Nephron (organoid): Measurements from ENCODE around the gene FOXN4.

ENCODE experiments used
- H3K27ac Mint-ChIP-seq, 3 experiments: 2 replicates each; pipeline ENCODE4 v1.8.0; 2020; ENCODE audit warnings: mixed read lengths in 3 of 3, mild to moderate bottlenecking in 2 of 3, moderate library complexity in 1 of 3
- H3K27me3 Mint-ChIP-seq: 2 replicates; pipeline ENCODE4 v1.8.0; 2021; ENCODE audit warnings: low read depth, mild to moderate bottlenecking, moderate library complexity, mixed read lengths
- H3K36me3 Mint-ChIP-seq: 2 replicates; pipeline ENCODE4 v1.8.0; 2020; ENCODE audit warnings: low read depth, mixed read lengths
- H3K4me1 Mint-ChIP-seq: 2 replicates; pipeline ENCODE4 v1.8.0; 2020; ENCODE audit warnings: mixed read lengths
- H3K4me3 Mint-ChIP-seq, 3 experiments: 2 replicates each; pipeline ENCODE4 v1.8.0; 2020; ENCODE audit warnings: mild to moderate bottlenecking in 3 of 3, mixed read lengths in 3 of 3, moderate library complexity in 2 of 3
- H3K9me3 Mint-ChIP-seq: 2 replicates; pipeline ENCODE4 v1.8.0; 2020; ENCODE audit warnings: mixed read lengths
- CTCF ChIP-seq, 3 experiments: fragments of 200-600 bp; sonication (generic); IDR thresholded peaks; one replicate each; pipeline ENCODE4 v1.5.0; 2021; ENCODE audit warnings: antibody characterized with exemption in 3 of 3; ENCODE audit not compliant: unreplicated experiment in 3 of 3

The FOXN4 gene

GRCh38 chr12:109259545-109259895, 49.6 kb downstream of the FOXN4 start:
- H3K4me1 Mint-ChIP-seq = no peaks in the 10 kb centered on the region
- peaks cover 37% of the 10 kb centered on the region for H3K36me3 Mint-ChIP-seq
- peaks cover 16% of the 10 kb centered on the region for H3K9me3 Mint-ChIP-seq
- H3K4me3 Mint-ChIP-seq = no peak overlapping the region
- no peak for TF ChIP-seq CTCF (IDR thresholded peaks at IDR 0.05; ENCODE audit: unreplicated experiment in 3 of 3)
- H3K27ac Mint-ChIP-seq = no peak overlapping the region
- H3K27me3 Mint-ChIP-seq = no peaks in the 10 kb centered on the region

- H3K36me3 Mint-ChIP-seq = peaks cover 39% of the 10 kb centered on the region
- H3K9me3 Mint-ChIP-seq = peaks cover 16% of the 10 kb centered on the region
- H3K27me3 Mint-ChIP-seq = no peaks in the 10 kb centered on the region
- H3K4me3 Mint-ChIP-seq = no peak overlapping the region
- H3K4me1 Mint-ChIP-seq = no peaks in the 10 kb centered on the region
- H3K27ac Mint-ChIP-seq = no peak overlapping the region
- TF ChIP-seq CTCF (IDR thresholded peaks at IDR 0.05; ENCODE audit: unreplicated experiment in 3 of 3) = no peak
Measured at GRCh38 chr12:109258607-109259544, 50.2 kb downstream of the FOXN4 start.

- Mint-ChIP-seq H3K27me3 (no peaks in the 10 kb centered on the region), H3K27ac (no peak overlapping the region), H3K4me3 (no peak overlapping the region), H3K36me3 (peaks cover 39% of the 10 kb centered on the region), H3K9me3 (peaks cover 18% of the 10 kb centered on the region), H3K4me1 (no peaks in the 10 kb centered on the region)
- no peak for TF ChIP-seq CTCF (IDR thresholded peaks at IDR 0.05; ENCODE audit: unreplicated experiment in 3 of 3)
Measured at GRCh38 chr12:109258201-109258600, 50.9 kb downstream of the FOXN4 start.

GRCh38 chr12:109256011-109256410, 53.1 kb downstream of the FOXN4 start:
- H3K36me3 Mint-ChIP-seq = peaks cover 47% of the 10 kb centered on the region
- no peak overlapping the region for H3K27ac Mint-ChIP-seq
- peaks cover 18% of the 10 kb centered on the region for H3K9me3 Mint-ChIP-seq
- no peaks in the 10 kb centered on the region for H3K27me3 Mint-ChIP-seq
- H3K4me3 Mint-ChIP-seq = no peak overlapping the region
- peaks cover 3% of the 10 kb centered on the region for H3K4me1 Mint-ChIP-seq
- no peak for TF ChIP-seq CTCF (IDR thresholded peaks at IDR 0.05; ENCODE audit: unreplicated experiment in 3 of 3)

GRCh38 chr12:109255377-109255776, 53.7 kb downstream of the FOXN4 start:
- peaks cover 18% of the 10 kb centered on the region for H3K9me3 Mint-ChIP-seq

More at GRCh38 chr12:109255377-109255776, 53.7 kb downstream of the FOXN4 start:
- H3K4me1 Mint-ChIP-seq = peaks cover 10% of the 10 kb centered on the region
- H3K27ac Mint-ChIP-seq = no peak overlapping the region
- H3K36me3 Mint-ChIP-seq = peaks cover 51% of the 10 kb centered on the region
- TF ChIP-seq CTCF (IDR thresholded peaks at IDR 0.05; ENCODE audit: unreplicated experiment in 3 of 3) = no peak
- no peaks in the 10 kb centered on the region for H3K27me3 Mint-ChIP-seq
- no peak overlapping the region for H3K4me3 Mint-ChIP-seq
